Activated CD4-positive, CD25-positive, alpha-beta regulatory T cell treated with anti-CD3 and anti-CD28 coated beads, Interleukin-2, amount 50 U/mL, for 24 hours (primary cell): ENCODE data around the gene DISC1.

Experiments used
- ATAC-seq, 2 donors: fragments of 150-1000 bp; cut with Tn5 transposase; one replicate each; pipeline ENCODE4 v1.10.0; 2021; ENCODE audit warnings: mild to moderate bottlenecking in 1 of 2, moderate library complexity in 1 of 2

Gene DISC1

DNA sequence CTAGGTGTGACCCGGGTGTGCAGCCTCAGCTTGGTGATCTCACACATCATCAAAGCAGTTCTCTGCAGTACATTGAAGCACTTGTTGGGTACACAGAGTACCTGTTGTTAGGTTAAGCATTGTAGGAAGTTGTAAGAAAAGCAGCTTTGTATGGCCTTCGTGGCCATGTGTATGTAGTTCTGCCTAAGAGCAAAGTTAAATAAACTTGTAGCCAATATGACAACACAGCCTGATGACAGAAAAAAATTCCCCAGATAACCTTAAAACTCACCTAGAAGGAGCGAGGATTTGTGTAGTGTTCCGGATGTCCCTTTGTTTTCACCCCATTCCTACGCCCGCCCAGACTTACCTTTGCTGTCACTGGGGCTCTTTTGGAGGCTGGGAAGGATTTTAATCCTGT, 48.0 kb downstream of the DISC1 start:
- no peak for ATAC-seq

- ATAC-seq, result no peak
Observed at GRCh38 chr1:231676487-231676886, 49.9 kb downstream of the DISC1 start.

- ATAC-seq, result no peak
Observed at GRCh38 chr1:231677442-231677841, 50.9 kb downstream of the DISC1 start.

DNA sequence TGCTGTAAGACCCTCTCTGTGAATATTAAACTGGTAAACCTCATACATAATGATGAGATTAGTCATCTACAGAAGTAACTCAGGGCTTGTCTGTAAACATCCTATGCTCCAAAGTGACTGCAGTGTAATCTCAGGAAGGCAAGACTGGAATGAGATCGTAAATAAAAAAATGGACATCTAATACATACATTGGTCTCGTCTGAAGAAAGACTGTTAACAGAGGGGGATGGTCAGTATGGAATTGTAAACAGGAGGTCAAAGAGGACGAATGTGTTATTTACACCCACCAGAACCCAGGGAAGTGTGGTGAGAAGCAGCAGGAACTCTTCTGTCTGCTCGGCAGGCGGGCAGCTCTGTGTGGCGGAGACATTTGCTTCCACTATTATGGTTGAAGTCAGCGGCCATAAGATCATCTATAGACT, 51.4 kb downstream of the DISC1 start:
- no peak for ATAC-seq

GRCh38 chr1:231679109-231679508, 52.5 kb downstream of the DISC1 start:
- no peak for ATAC-seq

GRCh38 chr1:231681006-231681405, 54.4 kb downstream of the DISC1 start:
- no peak for ATAC-seq

DNA sequence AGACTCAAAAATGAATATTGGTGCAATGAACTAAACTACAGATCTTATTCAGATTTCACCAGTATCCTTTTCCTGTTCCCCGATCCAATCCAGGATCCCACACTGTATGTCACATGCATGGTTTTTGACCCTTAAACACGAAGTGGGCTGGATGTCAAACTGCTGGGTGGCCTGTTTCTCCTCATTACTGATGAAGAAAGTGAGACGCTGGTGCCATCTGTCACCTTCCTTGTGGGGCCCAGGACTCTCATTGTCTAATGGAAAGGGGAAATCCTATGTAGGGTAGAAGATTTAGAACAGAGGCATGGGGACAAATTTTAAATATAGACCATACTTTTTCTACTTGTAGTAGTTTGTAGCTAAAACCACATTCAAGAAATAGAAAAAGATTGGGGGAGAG, 56.2 kb downstream of the DISC1 start:
- ATAC-seq, result no peak

- no peak for ATAC-seq
Observed at GRCh38 chr1:231683439-231684165, 57.0 kb downstream of the DISC1 start.

DNA sequence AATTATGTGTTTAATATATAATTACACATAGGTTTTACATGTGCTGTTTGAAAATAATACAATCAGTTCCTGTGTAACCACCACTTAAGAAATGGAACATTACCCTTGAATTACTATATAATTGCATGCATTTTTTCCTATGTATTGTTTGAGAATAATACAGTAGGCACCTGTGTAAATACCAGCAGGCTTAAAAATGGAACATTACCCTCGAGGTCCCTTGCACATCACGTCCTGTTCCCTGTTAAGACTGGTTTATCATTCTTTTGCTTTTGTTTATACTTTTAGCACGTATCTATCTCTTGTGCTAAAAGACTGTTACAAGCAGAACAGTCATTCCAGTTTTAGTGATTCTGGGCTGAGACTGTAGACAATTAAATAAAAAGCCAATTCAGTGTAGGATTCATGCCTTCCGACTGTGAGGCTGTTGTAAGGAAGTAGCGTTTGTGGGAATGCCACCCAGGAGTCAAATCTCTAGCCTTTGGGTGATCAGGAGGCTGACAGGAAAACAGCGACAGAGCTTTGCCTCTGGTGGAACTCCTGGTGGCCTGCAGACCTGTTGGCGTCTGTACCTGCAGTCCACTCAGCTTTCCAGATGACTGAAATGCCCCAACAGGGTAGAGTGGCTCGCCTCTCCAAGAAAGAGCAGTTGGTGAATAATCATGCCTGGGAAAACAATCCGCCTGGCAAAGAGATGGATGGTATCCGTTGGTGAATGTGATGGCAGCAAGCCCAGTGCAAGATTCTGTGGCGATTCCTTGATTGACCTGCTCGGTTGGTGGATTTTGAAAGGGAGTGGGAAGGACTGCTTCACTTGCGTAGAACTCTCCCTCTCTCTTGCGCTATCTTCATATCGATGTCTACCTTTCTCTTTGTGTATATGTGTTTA, 58.0 kb downstream of the DISC1 start:
- ATAC-seq, result no peak

DNA sequence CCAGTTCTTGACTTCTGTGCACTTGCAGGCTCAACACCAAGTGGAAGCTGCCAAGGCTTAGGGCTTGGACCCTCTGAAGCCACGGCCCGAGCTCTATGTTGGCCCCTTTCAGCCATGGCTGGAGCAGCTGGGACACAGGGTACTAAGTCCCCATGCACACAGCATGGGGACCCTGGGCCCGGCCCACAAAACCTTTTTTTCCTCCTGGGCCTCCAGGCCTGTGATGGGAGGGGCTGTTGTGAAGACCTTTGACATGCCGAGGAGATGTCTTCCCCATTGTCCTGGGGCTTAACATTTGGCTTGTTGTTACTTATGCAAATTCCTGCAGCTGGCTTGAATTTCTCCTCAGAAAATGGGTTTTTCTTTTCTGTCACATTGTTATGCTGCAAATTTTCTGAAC, 59.8 kb downstream of the DISC1 start:
- ATAC-seq, result no peak

- no peak for ATAC-seq
Observed at GRCh38 chr1:231688989-231689388, 62.4 kb downstream of the DISC1 start.

DNA sequence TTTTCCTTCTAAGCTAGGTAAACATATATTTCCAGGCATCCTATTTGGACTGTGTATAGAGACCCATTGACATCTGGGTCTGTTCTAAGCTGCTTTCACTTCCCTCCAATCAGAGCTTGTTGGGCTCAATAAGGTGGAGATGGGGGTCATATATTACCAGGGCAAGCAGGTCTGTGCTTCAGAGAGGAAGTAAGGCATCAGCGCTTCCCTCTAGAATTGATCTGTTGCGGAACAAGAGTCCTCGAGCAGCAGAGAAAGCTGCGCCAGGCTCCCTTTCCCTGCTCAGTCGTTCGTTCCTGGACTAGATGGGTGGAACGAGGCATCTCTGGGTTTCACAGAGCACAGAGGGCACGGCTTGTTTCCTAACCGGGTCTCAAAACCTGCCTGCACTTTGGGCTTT, 63.5 kb downstream of the DISC1 start:
- no peak for ATAC-seq

DNA sequence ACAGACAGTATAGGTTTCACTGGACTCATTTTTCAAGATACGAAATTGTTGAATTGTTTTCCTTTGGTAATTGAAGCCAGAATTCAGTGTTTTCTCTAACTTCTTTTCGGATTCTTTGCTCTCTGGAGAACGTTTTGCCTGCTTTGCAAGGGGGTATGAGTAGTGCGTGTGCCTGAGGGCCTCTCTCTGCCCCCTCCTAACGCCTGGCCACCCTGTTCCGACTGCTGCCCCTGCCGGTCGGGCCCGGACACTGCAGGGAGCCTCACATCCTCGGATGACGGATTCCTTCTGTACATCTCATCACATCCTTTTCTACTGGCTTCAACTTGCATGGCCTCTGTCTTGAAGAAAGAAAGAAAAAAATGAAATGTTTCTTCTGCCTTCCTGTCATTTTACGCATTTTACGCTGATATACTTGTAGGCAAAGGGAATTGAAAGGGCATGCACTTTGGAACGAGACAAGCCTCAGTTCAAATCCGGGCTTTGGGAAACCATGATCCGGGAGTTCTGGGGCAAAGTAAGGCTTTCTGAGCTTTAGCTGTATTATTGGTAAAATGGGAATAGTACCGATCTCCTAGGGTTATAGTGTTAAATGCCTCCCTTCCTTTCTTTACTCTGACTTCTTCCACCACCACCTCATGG, 65.1 kb downstream of the DISC1 start:
- no peak for ATAC-seq

GRCh38 chr1:231693361-231694074, 66.9 kb downstream of the DISC1 start:
- ATAC-seq, result no peak

- no peak for ATAC-seq
Observed at GRCh38 chr1:231694075-231694431, 67.5 kb downstream of the DISC1 start.

DNA sequence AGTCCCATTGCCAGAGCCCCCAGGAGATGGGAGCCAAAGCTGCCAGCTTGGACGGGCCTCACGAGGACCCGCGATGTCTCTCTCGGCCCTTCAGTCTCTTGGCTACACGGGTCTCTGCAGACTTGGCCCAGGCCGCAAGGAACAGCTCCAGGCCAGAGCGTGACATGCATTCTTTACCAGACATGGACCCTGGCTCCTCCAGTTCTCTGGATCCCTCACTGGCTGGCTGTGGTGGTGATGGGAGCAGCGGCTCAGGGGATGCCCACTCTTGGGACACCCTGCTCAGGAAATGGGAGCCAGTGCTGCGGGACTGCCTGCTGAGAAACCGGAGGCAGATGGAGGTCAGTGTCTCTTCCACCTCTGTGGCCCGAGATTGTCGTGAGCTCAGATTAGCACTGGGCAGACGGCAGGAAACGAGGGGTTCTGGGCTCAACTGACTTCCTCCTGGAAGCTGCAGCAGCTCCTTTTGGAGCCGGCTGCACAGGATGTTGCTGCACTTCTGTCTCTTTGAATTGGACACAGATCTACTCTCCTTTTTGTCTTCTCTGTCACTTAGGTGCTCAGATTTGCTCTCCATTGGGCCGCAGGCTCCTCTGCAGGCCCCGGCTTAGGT, 68.0 kb downstream of the DISC1 start:
- ATAC-seq, result no peak

- no peak for ATAC-seq
Observed at GRCh38 chr1:231695439-231696255, 69.1 kb downstream of the DISC1 start.

DNA sequence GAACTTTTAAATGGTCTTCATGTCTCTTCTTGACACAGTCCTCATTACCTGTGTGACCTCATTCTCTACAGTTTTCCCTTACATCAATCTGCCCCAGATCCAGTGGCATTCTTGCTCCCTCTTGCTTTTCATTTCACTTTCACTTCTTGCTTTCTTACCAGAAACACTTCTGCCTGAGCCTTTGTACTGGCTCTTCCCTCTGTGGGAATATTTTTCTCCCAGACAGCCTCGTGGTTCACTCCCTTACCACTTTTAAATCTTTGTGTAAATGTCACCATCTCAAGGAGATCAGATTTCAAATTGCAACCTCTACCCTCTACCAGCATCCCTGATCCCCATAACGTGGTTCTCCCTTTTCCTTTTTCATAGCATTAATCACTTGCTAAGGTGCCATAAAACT, 73.2 kb downstream of the DISC1 start:
- no peak for ATAC-seq

- no peak for ATAC-seq
Observed at GRCh38 chr1:231701306-231701705, 74.7 kb downstream of the DISC1 start.

DNA sequence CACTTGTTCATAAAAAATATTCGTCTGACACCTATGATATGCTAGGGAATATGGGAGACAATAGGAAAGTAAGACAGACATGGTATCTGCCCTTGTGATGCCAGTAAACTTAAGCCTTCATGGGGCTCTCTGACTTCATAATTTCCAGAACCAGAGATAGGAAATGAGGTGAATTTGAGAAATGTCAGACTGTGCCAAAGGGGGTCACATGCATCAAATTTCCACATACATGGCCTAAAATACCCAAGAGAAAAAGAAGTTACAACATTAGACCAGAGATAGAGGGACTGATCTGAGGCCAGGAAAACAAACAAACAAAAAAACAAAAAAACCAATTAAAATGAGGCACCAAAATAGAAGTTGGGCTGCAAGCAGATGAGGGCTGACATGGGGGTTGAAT, 75.7 kb downstream of the DISC1 start:
- no peak for ATAC-seq

DNA sequence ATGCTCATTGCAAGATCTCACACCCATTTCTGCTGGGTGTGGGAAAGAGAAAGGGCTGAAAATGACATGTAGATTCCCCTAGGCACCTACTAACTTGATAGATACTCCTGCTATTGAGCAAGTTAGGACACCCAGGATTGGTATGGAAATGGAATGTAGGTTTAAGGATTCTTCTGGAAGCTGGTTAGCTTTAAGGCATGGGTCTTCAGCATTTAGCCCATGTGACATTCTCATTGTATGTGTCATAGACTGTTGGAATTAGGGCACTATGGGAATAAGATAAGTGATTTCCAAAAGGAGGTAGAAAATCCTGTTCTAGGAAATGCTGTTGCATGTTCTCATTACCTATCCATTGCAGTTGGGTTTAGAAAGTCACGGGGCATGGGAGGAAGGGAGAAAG, 76.2 kb downstream of the DISC1 start:
- ATAC-seq, result no peak
